Measurements from ENCODE around the gene DACT3.
"Not testable (repeated sequence)": the region's sequence is repeated elsewhere in the genome, so short reads cannot be mapped to it uniquely, and the experiment has no call there.

DACT3 gene

GRCh38 chr19:46629546-46630025 is 31.4 kb downstream of the DACT3 start:
- DNase-seq (ENCODE audit: low read depth), result no peak
- no peak overlapping the region for H3K4me3 ChIP-seq (ENCODE audit: low read depth, low read length)
- in situ Hi-C loops (cut with HindIII; ENCODE audit: low sequenced_read_pairs), result no loop called here

GRCh38 chr19:46628970-46629369 is 32.0 kb downstream of the DACT3 start:
- DNase-seq (ENCODE audit: low read depth); H3K4me3 ChIP-seq (ENCODE audit: low read depth, low read length); in situ Hi-C loops (cut with HindIII; ENCODE audit: low sequenced_read_pairs): not testable (repeated sequence)

More at GRCh38 chr19:46629546-46630025, 31.4 kb downstream of the DACT3 start:
- no peak for TF ChIP-seq CTCF (IDR thresholded peaks at IDR 0.05; ENCODE audit: low read depth, low read length, missing control alignments)

GRCh38 chr19:46626446-46626845 is 34.5 kb downstream of the DACT3 start:
- in situ Hi-C loops (cut with HindIII; ENCODE audit: low sequenced_read_pairs), result no loop called here
- DNase-seq (ENCODE audit: low read depth), result no peak
- TF ChIP-seq CTCF (IDR thresholded peaks at IDR 0.05; ENCODE audit: low read depth, low read length, missing control alignments), result no peak
- no peak overlapping the region for H3K4me3 ChIP-seq (ENCODE audit: low read depth, low read length)

GRCh38 chr19:46625731-46626130 is 35.3 kb downstream of the DACT3 start:
- no peak overlapping the region for H3K4me3 ChIP-seq (ENCODE audit: low read depth, low read length)
- DNase-seq (ENCODE audit: low read depth), result no peak
- TF ChIP-seq CTCF (IDR thresholded peaks at IDR 0.05; ENCODE audit: low read depth, low read length, missing control alignments), result no peak
- in situ Hi-C loops (cut with HindIII; ENCODE audit: low sequenced_read_pairs), result no loop called here

GRCh38 chr19:46624958-46625661 is 35.9 kb downstream of the DACT3 start, which contains the start of gene PTGIR:
TSS of gene PTGIR (minus strand) at chr19:46625089. CDS start at chr19:46624225, 864 bp downstream.
- TF ChIP-seq CTCF (IDR thresholded peaks at IDR 0.05; ENCODE audit: low read depth, low read length, missing control alignments), result no peak
- H3K4me3 ChIP-seq (ENCODE audit: low read depth, low read length), result no peak within 1 kb of the TSS
- no peak for DNase-seq (ENCODE audit: low read depth)
- in situ Hi-C loops (cut with HindIII; ENCODE audit: low sequenced_read_pairs), result no loop called here

- DNase-seq (ENCODE audit: low read depth), result no peak
- TF ChIP-seq CTCF (IDR thresholded peaks at IDR 0.05; ENCODE audit: low read depth, low read length, missing control alignments), result no peak
- H3K4me3 ChIP-seq (ENCODE audit: low read depth, low read length), result no peak overlapping the region
- in situ Hi-C loops (cut with HindIII; ENCODE audit: low sequenced_read_pairs), result no loop called here
These were observed 37.0 kb downstream of the DACT3 start for GRCh38 chr19:46623915-46624502.

- no peak overlapping the region for H3K4me3 ChIP-seq (ENCODE audit: low read depth, low read length)
- no peak for TF ChIP-seq CTCF (IDR thresholded peaks at IDR 0.05; ENCODE audit: low read depth, low read length, missing control alignments)
- in situ Hi-C loops (cut with HindIII; ENCODE audit: low sequenced_read_pairs), result no loop called here
- DNase-seq (ENCODE audit: low read depth), result no peak
These were observed 38.9 kb downstream of the DACT3 start for GRCh38 chr19:46622118-46622446.
